Activated CD4-positive, alpha-beta T cell treated with anti-CD3 and anti-CD28 coated beads, Interleukin-10, Interleukin-2, amounts not matched to agents 100 ng/mL and 50 ng/mL, durations not matched to agents 16 hours and 8 hours (primary cell): Measurements from ENCODE around the gene HAPLN2.
"Not testable (repeated sequence)": the region's sequence is repeated elsewhere in the genome, so short reads cannot be mapped to it uniquely, and the experiment has no call there.

Experiments used
- DNase-seq: peaks from one replicate; pipeline ENCODE4 v3.0.0-alpha.2; 2020

HAPLN2 gene

DNA sequence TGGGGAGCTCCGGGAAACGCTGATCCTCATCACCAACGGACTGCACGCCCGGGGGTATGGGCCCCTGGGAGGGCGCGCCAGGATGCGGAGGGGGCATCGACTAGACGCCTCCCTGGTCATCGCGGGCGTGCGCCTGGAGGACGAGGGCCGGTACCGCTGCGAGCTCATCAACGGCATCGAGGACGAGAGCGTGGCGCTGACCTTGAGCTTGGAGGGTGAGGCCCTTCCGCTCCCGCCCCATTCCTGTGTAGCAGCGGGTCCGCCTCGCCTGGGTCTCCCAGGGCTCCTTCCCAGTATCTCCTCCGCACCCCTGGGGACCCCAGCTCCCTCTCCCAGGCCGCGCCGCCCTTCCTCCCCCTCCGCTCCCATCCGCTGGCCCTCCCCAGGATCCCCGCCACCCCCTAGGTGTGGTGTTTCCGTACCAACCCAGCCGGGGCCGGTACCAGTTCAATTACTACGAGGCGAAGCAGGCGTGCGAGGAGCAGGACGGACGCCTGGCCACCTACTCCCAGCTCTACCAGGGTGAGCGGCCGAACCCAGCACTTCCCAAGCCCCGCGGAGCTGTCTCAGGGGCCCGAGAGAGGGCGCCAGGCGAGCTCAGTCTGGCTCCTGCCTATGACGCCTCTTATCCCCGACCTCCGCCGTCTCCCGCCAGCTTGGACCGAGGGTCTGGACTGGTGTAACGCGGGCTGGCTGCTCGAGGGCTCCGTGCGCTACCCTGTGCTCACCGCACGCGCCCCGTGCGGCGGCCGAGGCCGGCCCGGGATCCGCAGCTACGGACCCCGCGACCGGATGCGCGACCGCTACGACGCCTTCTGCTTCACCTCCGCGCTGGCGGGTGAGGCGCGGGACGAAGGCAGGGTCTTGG is 5.0 kb downstream of the HAPLN2 start:
- DNase-seq = peak; percentile 57

GRCh38 chr1:156624814-156625435 is 5.7 kb downstream of the HAPLN2 start:
- DNase-seq = no peak

DNA sequence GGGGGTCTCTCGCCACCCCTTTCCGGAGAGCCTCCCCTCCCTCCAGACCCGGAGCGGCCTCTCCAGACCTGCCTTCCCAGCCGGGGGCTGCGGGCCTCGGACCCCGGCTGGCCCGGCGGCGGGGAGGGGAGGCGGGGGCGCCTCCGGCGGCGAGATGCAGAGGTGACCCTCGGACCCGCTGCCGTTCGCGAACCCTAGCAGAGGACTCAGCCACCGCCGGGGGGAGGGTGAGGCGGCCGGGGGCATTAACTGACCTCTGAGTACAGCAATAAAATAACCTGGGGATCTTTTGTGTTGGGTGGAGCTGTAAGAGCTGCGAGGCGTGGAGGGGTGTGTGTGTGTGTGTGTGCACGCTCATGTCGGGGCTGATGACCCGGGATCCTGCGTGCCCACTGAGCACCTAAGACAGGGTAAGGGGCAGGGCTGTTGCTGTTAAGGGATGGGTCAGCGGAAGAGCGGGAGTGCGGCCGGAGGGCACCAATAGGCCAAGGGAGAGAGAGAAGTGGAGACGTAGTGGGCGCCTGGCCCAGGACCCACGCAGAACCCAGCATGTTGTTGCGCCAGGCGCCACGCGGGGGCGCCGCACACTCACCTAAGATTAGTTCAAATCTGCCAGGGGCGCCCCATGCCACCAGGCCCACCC is 6.3 kb downstream of the HAPLN2 start:
- DNase-seq = peak; percentile 55

- no peak for DNase-seq
Measured at GRCh38 chr1:156626079-156626438, 6.8 kb downstream of the HAPLN2 start.

GRCh38 chr1:156627313-156627880 is 8.2 kb downstream of the HAPLN2 start:
- peak; percentile 39 for DNase-seq

- no peak for DNase-seq
Measured at GRCh38 chr1:156629823-156630449, 10.7 kb downstream of the HAPLN2 start.

- not testable (repeated sequence) for DNase-seq
Measured at GRCh38 chr1:156631152-156631551, 11.9 kb downstream of the HAPLN2 start.

- DNase-seq = no peak
Measured at GRCh38 chr1:156632355-156632754, 13.1 kb downstream of the HAPLN2 start.

DNA sequence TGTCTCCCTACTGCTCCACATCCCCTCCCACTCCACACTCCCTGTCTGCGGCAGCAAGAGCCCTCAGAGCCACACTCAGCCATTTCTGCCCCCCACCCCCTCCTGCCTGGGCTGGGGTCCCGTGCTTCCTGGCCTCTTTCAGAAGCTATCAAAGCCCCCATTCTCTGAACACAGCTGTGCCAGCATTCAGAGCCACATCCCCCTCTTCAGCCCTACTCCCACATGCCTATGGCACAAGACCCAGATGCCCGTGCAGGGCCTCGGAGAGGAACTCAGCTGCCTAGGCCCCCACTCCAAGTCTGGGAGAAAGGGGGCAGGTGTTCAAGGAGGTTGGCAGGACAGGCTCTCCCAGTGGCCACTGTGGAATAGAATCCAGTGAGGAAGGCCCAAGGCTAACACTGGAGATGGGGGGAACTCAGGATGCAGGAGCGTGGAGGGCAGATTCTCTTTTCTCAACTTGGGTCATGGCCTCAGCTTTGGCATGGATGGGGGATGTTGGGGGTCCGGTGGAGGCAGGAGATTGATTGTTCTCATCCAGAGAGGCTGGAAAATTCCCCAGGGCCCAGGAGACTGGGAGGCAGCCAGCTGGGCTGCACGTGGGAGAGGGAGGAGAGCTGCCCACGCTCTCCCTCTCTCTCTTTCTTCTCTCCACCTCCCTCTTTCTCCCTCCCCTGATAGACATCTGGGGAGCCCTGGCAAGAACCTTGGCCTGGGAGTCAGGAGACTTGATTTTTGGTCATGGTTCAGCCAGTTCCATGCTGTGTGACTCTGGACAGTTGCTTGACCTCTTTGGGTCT is 19.2 kb downstream of the HAPLN2 start:
- no peak for DNase-seq

- no peak for DNase-seq
Measured at GRCh38 chr1:156639601-156640101, 20.4 kb downstream of the HAPLN2 start.

DNA sequence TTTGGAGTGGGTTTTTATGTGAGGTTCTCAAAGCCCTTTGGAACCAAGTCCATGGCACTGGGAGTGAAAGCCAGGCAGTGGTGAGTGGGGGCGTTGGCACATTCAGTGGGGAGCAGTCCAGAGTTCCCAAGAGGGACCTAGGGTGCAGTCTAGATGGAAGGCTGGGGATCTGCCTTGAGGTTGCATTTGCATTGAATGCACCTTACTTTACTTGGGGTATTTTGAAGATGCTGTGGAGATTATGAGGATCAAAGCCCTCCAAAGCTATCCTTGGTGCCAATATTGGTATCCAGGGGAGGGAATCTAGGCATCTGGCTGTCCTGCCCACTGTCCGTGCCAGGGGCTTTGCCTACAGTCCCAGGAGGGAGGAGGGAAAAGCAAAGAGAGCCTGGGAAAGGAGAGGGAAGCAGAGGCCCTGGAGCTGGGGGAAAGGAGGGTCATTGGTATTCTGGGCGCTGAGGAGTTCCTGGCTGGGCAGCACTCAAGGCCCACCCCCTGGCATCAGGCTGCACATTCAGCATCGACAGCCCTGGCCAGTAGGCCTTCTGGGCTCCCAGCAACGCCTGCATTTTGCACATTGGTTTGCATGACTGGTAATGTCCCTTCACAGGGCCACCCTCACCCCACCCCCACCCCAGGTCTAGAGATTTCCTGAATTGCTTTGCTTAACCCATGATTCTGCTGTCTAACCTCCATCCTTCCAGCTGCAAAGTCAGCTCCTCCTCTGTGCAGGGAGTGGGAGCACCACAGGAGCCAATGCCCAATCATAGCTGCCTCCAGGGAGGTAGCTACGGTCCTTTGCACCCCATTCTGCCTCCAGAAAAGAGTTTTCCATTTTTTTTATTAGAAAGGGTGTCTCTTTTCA is 21.9 kb downstream of the HAPLN2 start:
- no peak for DNase-seq

DNA sequence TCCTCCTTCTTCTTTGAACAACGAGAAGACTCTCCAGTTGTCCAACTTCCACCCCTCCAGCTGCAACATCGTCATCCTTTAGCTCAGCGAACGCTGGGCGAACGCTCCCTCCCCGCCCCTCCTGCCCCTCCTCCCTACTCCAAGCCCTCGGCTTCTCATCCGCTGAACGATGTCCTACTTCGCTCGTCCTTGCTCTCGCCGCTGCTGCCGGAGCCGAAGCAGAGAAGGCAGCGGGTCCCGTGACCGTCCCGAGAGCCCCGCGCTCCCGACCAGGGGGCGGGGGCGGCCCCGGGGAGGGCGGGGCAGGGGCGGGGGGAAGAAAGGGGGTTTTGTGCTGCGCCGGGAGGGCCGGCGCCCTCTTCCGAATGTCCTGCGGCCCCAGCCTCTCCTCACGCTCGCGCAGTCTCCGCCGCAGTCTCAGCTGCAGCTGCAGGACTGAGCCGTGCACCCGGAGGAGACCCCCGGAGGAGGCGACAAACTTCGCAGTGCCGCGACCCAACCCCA is 22.6 kb downstream of the HAPLN2 start, which contains the start of gene BCAN:
Gene BCAN, plus strand, starts transcription at position 357 of the 504 bp plus-strand sequence. CDS start 3,938 bp downstream, outside the sequence.
- DNase-seq = no peak

GRCh38 chr1:156642265-156643048 is 23.2 kb downstream of the HAPLN2 start:
- no peak for DNase-seq

DNA sequence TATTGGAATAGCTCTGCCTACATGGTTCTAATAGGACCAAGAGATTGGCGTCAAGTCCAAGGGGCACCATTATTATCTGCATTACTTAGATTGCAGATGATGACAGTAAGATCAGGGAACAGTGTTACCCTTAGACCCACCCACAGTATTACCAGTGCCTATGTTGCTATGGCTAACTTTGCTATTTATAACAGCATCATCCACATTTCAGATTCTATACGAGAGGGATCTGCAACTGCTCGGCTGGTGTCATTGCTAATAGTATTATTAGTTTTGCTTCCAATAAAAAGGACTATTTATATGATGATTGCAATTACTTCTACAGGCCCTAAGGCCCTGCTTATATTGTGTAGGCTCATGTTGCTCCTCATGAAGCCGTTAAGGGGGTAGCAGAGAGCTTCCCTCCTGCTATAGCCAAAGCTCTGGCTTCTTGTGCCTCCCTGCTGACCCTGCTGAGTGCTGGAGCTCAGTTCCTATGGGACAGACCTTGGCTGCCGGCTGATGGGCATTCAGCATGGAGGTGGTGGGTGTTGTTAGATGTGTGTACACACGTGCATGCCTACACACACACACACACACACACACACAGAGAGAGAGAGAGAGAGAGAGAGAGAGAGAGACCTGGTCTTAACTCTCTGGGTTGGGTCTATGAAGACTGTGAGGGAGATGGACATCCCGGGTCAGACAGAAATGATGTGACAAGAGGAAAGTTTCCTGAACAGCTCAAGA is 24.0 kb downstream of the HAPLN2 start:
- no peak for DNase-seq

DNA sequence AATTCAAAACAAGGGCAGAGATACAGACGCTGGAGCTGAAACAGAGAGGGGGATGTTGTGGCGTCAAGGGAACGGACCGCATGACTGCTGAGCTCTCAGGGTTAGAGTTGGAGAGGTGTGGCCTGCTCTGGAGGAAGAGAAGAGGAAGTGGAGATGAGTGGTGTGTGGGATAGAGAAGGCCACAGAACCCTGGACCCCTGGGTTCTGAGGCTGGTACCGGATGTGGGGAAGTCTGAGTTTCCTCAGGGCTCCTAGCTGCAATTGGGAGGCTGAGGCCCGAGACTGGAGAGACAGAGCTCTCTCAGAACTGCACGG is 24.5 kb downstream of the HAPLN2 start:
- peak; percentile 70 for DNase-seq

DNA sequence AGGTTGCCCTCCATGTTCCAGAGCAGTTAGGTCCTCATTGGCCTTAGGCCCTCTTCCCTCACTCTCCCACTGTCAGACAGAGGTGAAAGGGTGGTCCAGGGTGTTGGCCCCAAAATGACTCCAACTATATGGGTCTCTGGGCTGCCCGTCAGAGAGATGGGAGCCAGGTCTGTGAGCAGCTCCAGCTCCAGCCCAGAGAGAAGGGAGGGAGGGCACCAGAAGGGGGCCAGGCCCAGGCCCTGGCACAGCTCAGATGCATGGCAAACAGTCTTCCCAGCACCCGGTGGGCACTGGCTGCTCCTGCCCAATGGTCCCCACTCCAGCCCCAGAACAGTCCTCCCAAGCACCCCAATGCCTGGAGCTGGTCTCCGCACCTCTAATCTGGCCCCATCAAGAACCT is 24.9 kb downstream of the HAPLN2 start:
- no peak for DNase-seq

DNA sequence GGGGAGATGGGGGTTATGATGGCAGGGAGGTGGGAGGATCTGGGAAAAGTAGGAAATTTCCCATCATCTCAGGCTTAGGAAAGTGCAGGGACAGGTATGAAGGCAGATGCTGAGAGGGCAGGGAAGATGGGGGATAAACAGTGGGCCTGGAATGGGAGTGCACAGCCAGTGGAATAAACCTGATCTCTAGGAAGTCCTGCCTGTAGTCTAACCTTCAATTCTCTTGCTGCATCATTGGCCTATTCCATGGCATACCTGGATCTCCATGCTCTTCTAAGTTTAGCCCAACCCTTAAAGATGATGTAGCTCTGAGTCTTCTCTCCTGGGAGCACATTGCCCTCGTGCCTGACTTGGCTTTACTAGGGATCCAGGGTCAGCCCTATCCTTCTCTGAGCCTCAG is 25.4 kb downstream of the HAPLN2 start:
- no peak for DNase-seq

DNA sequence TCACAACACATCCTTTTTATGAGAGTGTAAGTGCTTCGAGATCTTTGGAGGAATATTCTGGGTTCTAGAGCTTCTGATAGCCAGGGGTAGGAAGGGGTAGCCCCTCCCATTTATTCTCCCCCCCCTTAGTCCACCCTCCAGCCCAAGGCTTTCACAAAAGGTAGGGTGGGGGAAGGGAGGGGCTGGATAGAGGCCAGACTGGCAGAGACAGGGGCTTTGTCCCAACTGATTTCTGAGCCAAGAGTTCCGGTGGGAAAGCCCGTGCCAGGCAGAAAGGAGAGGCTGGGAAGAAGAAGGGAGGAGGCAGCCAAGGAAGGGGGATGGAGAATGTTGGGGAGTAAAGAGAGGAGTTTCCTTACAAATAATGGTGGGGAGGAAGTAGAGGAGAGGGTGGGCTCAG is 25.8 kb downstream of the HAPLN2 start:
- no peak for DNase-seq

DNA sequence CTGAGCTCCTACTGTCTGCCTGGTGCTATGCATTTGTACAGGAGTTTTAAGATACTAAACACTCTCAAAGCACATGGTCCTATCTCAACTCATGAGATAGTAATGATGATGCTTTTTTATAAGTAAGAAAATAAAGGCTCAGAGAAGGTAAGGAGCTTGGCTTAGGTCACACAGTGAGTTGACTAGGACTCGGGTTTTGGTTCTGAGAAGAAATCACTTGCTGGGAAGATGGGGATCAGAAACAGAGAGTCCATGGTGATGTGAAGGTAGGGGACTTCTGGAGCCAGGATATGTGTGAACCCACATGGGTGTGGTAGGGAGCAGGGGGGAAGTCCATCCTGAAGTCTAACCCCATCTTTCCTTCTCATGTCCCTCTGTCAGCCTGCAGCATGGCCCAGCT is 26.5 kb downstream of the HAPLN2 start:
- no peak for DNase-seq
